Upper lobe of left lung (tissue), 6 donors: ENCODE measurements around the gene PPP6R3. TPM values are rescaled to one million over a fixed set of nuclear protein-coding genes. Genes with fewer than 3 reads are reported as not detected.
"Not testable (repeated sequence)": the region's sequence is repeated elsewhere in the genome, so short reads cannot be mapped to it uniquely, and the experiment has no call there.

Experiments used
- ATAC-seq, 2 donors: fragments of 200-7000 bp; cut with Tn5 transposase; one replicate each; pipeline ENCODE4 v1.9.1; 2022; ENCODE audit warnings: mild to moderate bottlenecking in 2 of 2, moderate library complexity in 2 of 2; ENCODE audit not compliant: low FRiP score in 2 of 2
- DNase-seq, 2 donors: peaks; one replicate each; pipeline ENCODE4 v3.0.0-alpha.2; 2019 to 2020
- H3K27ac ChIP-seq, 4 donors: fragments of 200-600 bp; sonication (generic); one replicate each; pipeline ENCODE4 v1.5.1; 2016 to 2019
- H3K27me3 ChIP-seq, 4 donors: fragments of 200-600 bp; sonication (generic); one replicate each; pipeline ENCODE4 v1.5.1; 2017 to 2019
- H3K36me3 ChIP-seq, 4 donors: fragments of 200-600 bp; sonication (generic); one replicate each; pipeline ENCODE4 v1.5.1; 2016 to 2019
- H3K4me1 ChIP-seq, 4 donors: fragments of 200-600 bp; sonication (generic); one replicate each; pipeline ENCODE4 v1.5.1; 2018 to 2019
- H3K4me3 ChIP-seq, 4 donors: fragments of 200-600 bp; sonication (generic); one replicate each; pipeline ENCODE4 v1.5.1; 2017 to 2019; ENCODE audit warnings: mild to moderate bottlenecking in 2 of 4, moderate library complexity in 1 of 4
- H3K9me3 ChIP-seq, 4 donors: fragments of 200-600 bp; sonication (generic); one replicate each; pipeline ENCODE4 v1.5.1; 2018 to 2019
- CTCF ChIP-seq, 6 experiments: fragments of 450-650 bp in 4 of 6; fragments of 200-600 bp in 2 of 6; sonication (generic) in 2 of 6; IDR thresholded peaks; one replicate each; pipeline ENCODE4 v1.5.1; 2016 to 2019; ENCODE audit warnings: antibody characterized with exemption in 6 of 6
- EP300 ChIP-seq, 4 donors: sonication (generic); formaldehyde crosslinking; IDR thresholded peaks; one replicate each; pipeline ENCODE4 v1.5.1; 2017; ENCODE audit warnings: antibody characterized with exemption in 4 of 4, control low read depth in 2 of 4
- POLR2A ChIP-seq, 4 donors: fragments of 450-650 bp; IDR thresholded peaks; one replicate each; pipeline ENCODE4 v1.5.1; 2016 to 2017; ENCODE audit warnings: antibody characterized with exemption in 4 of 4, mild to moderate bottlenecking in 2 of 4
- POLR2AphosphoS5 ChIP-seq, 2 donors: sonication (generic); formaldehyde crosslinking; IDR thresholded peaks; one replicate each; pipeline ENCODE4 v1.5.1; 2017; ENCODE audit warnings: antibody characterized with exemption in 2 of 2
- WGBS, 2 donors: methylation state at CpG; one replicate each; pipeline ENCODE4 v1.1.5; 2017 to 2018; 5-methylcytosine and 5-hydroxymethylcytosine counted together
- total RNA-seq, 6 donors: library from RNA; depleted of rRNA in 4 of 6; stranded (reverse); fragments of >200 nt in 4 of 6; gene quantifications; one replicate each; pipeline versions ENCODE4 v1.1.0 to v1.2.1, GENCODE V29; 2016 to 2021
- donor health status: DM: no; HTN: no; CAD: no; lungs with moderate emphysema.
- donor health status: DM: no; HTN: yes; CAD: no; lungs with severe emphysema.

Gene PPP6R3
- total RNA-seq, 6 donors from 2014 or later, result 75.7 to 195 (median 114) TPM

GRCh38 chr11:68471360-68472340, 11.1 kb downstream of the PPP6R3 start:
- ATAC-seq (peak; percentile 11 to 46), DNase-seq (no peak)
- TF ChIP-seq POLR2AphosphoS5 (IDR thresholded peaks at IDR 0.05), result no peak
- no peak for TF ChIP-seq CTCF (IDR thresholded peaks at IDR 0.05)
- no peak for TF ChIP-seq EP300 (IDR thresholded peaks at IDR 0.05)
- TF ChIP-seq POLR2A (IDR thresholded peaks at IDR 0.05), result no peak
- WGBS, 2 donors, result 72 to 75% methylated on average over 17 of the region's 17 CpGs
- Histone ChIP-seq H3K9me3 (no peaks in the 10 kb centered on the region), H3K27me3 (no peaks in the 10 kb centered on the region), H3K27ac (no peak overlapping the region), H3K4me3 (no peak overlapping the region), H3K4me1 (peaks cover 54 to 83% (median 69%) of the 10 kb centered on the region in 4 donors), H3K36me3 (no peaks in the 10 kb centered on the region)

- Histone ChIP-seq H3K27me3 (no peaks in the 10 kb centered on the region), H3K4me1 (peaks cover 51 to 84% (median 66%) of the 10 kb centered on the region in 4 donors), H3K27ac (no peak overlapping the region), H3K9me3 (no peaks in the 10 kb centered on the region), H3K36me3 (no peaks in the 10 kb centered on the region), H3K4me3 (no peak overlapping the region)
- DNase-seq (no peak), ATAC-seq (no peak)
- TF ChIP-seq POLR2AphosphoS5 (IDR thresholded peaks at IDR 0.05), result no peak
- WGBS, 2 donors, result 95 to 98% methylated on average over 2 of the region's 2 CpGs
Observed at GRCh38 chr11:68472778-68473177, 12.2 kb downstream of the PPP6R3 start.

GRCh38 chr11:68473693-68474092, 13.1 kb downstream of the PPP6R3 start:
- 86 to 90% methylated on average over 1 of the region's 1 CpG for WGBS, 2 donors
- Histone ChIP-seq H3K27me3 (no peaks in the 10 kb centered on the region), H3K9me3 (no peaks in the 10 kb centered on the region), H3K4me3 (no peak overlapping the region), H3K4me1 (peaks cover 44 to 80% (median 57%) of the 10 kb centered on the region in 4 donors), H3K27ac (no peak overlapping the region), H3K36me3 (peaks cover 0 to under 1% (median 0%) of the 10 kb centered on the region in 4 donors)
- ATAC-seq (no peak), DNase-seq (no peak)
- TF ChIP-seq EP300 (IDR thresholded peaks at IDR 0.05) (no peak), POLR2A (IDR thresholded peaks at IDR 0.05) (no peak), CTCF (IDR thresholded peaks at IDR 0.05) (no peak)

GRCh38 chr11:68475626-68476025, 15.1 kb downstream of the PPP6R3 start:
- H3K4me3 ChIP-seq, H3K27me3 ChIP-seq, H3K36me3 ChIP-seq, ATAC-seq, H3K27ac ChIP-seq, H3K9me3 ChIP-seq: not testable (repeated sequence)
- H3K4me1 ChIP-seq, result peaks cover 34 to 74% (median 44%) of the 10 kb centered on the region in 4 donors
- WGBS, 2 donors, result 96% methylated on average over 25 of the region's 34 CpGs; no CpG with 5 or more reads in 1 of the 2 donors
- DNase-seq, result peak in 1 of 2 donors; percentile 49

GRCh38 chr11:68479390-68479789, 18.8 kb downstream of the PPP6R3 start:
- no peak for DNase-seq
- H3K9me3 ChIP-seq, result no peaks in the 10 kb centered on the region
- H3K27me3 ChIP-seq, result no peaks in the 10 kb centered on the region
- no peak overlapping the region for H3K4me3 ChIP-seq
- TF ChIP-seq CTCF (IDR thresholded peaks at IDR 0.05), result no peak
- no peak for TF ChIP-seq POLR2A (IDR thresholded peaks at IDR 0.05)
- WGBS, 2 donors, result 76 to 78% methylated on average over 3 of the region's 3 CpGs
- peaks cover 16 to 50% (median 33%) of the 10 kb centered on the region in 4 donors for H3K4me1 ChIP-seq
- H3K36me3 ChIP-seq, result peaks cover 0 to 5% (median 0%) of the 10 kb centered on the region in 4 donors
- ATAC-seq, result no peak
- H3K27ac ChIP-seq, result no peak overlapping the region
